Measurements from ENCODE around the gene IFIT1. TPM values are rescaled to one million over a fixed set of nuclear protein-coding genes. Genes with fewer than 3 reads are reported as not detected.
"Not testable (repeated sequence)": the region's sequence is repeated elsewhere in the genome, so short reads cannot be mapped to it uniquely, and the experiment has no call there.

IFIT1 gene
- total RNA-seq, 2 experiments from 2014 or later, result 0.25 to 0.27 TPM

DNA sequence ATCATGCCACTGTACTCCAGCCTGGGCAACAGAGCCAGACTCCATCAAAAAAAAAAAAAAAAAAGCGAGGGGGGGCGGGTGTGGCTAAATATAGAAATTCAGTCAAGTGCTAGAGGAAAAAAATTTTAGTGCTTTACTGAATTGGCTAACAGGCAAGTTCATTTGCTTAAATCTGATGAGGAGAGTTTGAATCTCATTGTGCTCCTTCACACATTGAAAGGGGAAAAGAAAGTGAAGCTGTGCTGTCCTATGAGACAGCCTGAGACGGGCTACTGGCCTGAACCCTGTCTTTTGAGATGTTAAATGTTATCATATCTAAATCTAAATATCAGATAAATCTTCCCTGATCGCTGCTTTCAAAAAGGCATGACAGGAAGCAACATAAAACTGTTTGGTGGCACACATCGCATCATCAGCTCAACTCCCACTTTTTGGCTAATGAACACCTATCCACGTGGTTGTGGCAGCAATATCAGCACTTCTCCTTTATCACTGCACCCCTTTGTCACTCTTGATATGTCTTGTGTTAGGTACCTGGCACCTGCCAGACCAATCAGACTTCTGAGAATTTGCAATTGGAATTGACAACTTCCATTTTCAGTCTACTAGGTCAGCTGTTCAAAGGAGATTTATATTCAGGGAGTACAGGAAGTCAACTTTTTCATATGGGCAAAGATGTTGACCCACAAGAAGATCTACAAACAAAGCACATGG, 28.5 kb upstream of the IFIT1 start:
- POLR2A ChIA-PET, result no interaction called here

GRCh38 chr10:89364531-89364930, 27.9 kb upstream of the IFIT1 start:
- POLR2A ChIA-PET, result no interaction called here
- CTCF ChIA-PET, result no interaction called here

More for the DNA sequence above, 28.5 kb upstream of the IFIT1 start:
- CTCF ChIA-PET, result no interaction called here

GRCh38 chr10:89367529-89367928, 24.9 kb upstream of the IFIT1 start:
- POLR2A ChIA-PET, result no interaction called here
- CTCF ChIA-PET, result interaction anchor here (0.7 kb wide), 1 partner anchor 104 kb away, joined by 3 read pairs; no protein-coding TSS in a partner anchor

DNA sequence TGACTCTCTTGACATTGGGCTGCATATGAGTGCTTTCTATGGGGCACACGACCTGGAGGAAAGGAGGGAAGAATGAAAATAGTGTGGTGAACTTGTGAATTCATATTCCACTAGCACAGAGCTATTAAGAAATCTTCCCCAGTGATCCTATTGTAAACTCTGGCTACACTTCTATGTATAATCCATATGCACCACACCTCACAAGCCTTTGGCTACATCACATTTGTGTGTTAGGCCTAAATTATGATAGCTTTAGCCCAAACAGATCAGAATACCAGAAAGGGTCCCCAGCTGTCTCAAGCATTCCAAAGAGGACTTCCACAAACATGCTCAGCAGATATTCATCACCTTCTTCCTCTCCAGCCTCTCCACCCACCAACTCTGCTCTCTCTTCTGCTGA, 24.3 kb upstream of the IFIT1 start:
- CTCF ChIA-PET, result interaction anchor here (0.7 kb wide), 1 partner anchor 104 kb away, joined by 3 read pairs; no protein-coding TSS in a partner anchor
- POLR2A ChIA-PET, result interaction anchor here (0.5 kb wide), 1 partner anchor 367 kb away, joined by 3 read pairs; no protein-coding TSS in a partner anchor

DNA sequence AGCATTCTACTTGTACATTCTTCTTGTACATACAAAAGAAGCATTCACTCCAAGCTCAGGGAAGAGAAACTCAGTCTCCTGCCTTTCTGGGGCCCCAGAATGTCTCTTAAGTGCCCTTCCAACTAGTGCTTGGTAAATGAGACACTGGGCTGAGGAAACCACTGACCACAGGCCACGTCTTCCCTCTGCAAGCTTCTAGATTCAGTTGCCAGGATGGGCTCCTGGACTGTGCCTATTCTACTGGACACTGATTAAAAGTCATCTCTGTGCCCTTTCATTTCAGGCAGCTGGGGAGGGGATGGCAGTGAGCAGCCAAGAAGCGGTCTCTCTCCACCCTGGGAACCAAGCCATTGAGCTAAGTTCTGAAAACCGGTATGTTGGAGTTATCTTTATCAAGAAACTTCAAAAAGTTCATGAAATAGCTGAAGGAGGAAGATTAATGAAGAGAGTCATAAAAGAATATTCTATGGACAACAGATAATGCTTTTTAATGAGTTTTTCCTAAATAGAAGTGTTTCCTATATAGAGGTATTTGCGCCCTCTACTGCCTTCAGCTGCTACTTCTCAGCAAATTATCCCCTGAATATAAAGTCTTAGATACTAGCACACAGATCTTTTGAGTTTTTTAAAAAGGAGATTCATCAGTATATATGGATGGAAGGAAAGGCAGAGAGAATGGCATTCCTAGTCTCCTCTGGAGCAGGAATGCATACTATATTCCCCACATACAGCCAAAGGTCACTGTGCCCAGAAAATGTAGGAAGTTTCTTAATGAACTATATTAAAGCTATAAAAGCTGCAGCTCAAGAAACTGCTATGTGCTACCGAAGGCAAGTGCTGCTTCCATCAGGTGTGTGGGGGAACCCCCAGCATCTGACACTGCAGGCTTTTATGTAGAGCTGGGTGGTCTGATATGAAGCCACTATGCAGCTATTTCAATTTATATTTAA, 23.0 kb upstream of the IFIT1 start:
- ChIA-PET CTCF (no interaction called here), POLR2A (no interaction called here)

- CTCF ChIA-PET, result no interaction called here
- POLR2A ChIA-PET, result no interaction called here
Observed at GRCh38 chr10:89371079-89371478, 21.3 kb upstream of the IFIT1 start.

DNA sequence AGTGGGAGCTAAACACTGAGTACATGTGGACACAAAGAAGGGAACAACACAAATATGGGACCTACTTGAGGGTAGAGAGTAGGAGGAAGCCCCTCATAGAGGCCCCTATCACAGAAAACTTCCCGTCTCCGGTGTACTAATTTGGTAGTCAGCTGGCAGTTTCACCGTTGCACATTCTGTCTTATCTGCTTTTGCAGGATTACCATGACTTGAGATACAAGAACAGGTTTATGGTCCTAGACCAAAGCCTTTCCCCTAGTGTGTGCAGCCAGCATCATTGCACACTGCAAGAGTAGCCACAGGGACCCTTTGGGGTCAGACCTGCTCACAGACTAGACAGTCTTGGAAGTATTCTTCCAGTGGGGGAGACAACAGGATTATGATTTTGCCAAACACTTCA, 20.4 kb upstream of the IFIT1 start:
- ChIA-PET CTCF (no interaction called here), POLR2A (no interaction called here)

- CTCF ChIA-PET, result no interaction called here
- POLR2A ChIA-PET, result no interaction called here
Observed at GRCh38 chr10:89373916-89374711, 18.3 kb upstream of the IFIT1 start.

DNA sequence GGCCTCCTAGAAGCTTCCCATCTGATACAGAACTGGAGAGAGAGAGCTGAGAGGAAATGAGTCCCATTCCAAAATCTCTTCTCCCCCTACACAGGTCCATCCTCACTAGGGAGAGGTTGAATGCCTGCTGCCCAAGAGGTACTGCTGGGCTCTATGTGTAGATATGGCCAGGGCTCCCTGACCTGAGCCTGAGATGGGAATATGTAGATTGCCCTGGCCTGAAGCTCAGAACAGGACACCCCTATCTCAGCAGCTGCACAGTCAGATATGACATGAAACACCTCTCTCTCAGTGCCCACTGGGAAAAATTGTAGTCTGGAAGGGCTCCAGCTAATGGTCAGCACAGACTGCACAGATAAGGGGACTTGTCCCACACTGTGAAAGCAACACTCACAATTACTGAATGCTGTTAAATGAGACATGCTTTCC, 17.7 kb upstream of the IFIT1 start:
- ChIA-PET POLR2A (no interaction called here), CTCF (no interaction called here)

GRCh38 chr10:89377705-89378637, 14.5 kb upstream of the IFIT1 start, which contains the start of gene IFIT1B:
Gene IFIT1B (plus strand): TSS chr10:89378056. CDS start chr10:89378136, 80 bp downstream.
- POLR2A ChIA-PET, result no interaction called here

GRCh38 chr10:89379103-89379502, 13.3 kb upstream of the IFIT1 start:
- POLR2A ChIA-PET, result no interaction called here
- CTCF ChIA-PET, result no interaction called here

More at GRCh38 chr10:89377705-89378637, 14.5 kb upstream of the IFIT1 start, which contains the start of gene IFIT1B:
- CTCF ChIA-PET, result no interaction called here

DNA sequence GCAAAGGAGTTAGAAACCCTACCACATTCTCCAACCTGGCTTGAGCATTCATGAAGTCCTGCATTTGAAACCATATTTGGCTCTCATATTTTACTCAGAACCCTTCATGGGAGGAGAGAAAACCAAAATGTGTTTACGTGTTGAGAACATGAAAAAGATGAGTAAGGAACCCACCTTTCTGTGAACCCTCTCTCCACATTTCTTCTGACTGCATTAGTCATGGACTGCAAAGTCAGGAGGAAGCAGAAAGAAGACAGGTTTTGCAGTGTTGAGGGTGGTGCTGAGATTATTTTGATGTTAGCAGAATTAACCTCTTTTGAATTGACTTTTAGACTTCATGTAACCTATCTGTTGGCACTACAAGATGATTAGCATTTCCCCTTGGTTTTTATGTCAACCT, 9.7 kb upstream of the IFIT1 start:
- ChIA-PET POLR2A (no interaction called here), CTCF (no interaction called here)

DNA sequence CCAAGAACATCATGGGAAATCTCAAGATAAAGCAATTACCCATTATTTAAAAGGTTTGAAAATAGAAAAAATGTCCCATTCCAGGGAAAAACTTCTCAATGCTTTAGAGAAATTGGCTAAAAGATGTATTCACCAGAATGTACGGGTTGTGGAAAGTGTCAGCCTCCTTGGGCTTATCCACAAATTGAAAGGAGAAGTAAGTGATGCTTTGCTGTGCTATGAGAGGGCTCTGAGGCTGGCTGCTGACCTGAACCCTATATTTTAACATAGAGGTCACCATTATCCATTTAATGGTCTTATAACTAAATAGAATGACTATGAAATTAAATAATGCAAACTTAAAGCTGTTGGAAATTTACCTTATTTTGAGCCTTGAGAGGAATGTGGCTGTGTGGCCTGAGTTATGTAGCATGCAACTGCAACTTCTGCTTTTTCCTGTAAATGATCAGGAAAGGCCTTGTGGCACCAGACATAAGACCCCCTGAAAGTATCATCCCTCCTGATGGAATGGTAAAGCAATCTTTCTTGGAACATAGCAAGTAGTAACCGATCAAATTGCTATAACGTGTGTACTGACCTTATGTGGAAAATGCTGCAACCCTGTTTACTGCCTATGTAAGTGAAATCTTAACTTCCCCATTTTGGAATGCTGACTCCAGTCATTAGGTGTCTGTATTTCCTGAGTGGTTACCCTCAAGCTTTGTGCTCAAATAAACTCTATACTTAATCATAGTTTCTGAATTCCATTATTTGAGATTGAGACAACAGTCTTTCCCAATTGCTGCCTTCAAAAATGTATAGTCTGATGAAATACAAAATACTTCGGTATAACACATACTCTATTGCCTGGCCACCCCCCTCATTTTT, 7.7 kb upstream of the IFIT1 start:
- CTCF ChIA-PET, result no interaction called here
- POLR2A ChIA-PET, result no interaction called here

- ChIA-PET POLR2A (no interaction called here), CTCF (no interaction called here)
Observed at GRCh38 chr10:89388806-89389205, 3.6 kb upstream of the IFIT1 start.

- ChIA-PET POLR2A (no interaction called here), CTCF (no interaction called here)
Observed at GRCh38 chr10:89389254-89389653, 3.2 kb upstream of the IFIT1 start.

DNA sequence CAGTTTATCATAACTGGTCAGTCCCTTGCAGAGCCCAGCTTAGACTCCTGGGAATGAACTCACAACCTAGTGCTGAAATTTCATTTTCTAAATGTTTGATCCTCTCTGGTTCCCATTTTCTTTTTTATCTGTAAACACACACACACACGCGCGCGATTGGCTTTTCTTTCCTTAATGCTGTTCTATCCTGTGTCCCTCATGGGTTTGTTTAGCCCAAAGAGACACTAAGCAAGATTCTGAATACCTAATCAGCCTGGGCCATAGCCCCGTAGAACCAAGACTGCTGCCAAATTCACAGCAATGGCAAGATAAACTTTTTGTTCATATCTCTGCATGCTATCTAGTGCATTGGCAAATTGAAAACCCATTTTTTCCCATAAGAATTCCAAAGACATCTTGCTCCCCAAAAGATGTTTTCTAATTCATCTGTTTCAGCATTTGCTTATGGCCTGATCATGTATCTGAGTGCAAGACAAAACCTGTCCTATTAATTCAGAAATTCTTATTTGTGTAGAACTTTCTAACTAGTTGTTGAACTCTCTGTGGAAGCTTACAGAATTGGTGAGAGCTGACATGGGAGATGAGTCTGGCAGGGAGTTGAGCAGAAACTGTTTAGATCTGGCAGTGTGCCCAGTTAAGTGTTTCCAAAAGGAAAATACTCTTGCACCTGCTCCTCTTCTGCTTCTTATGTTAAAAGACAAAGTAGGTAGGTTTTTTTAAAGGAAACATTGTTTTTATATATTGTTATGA, 1.8 kb upstream of the IFIT1 start:
- CTCF ChIA-PET, result no interaction called here
- POLR2A ChIA-PET, result interaction anchor here (0.7 kb wide), 1 partner anchor 10 kb away, joined by 5 read pairs; no protein-coding TSS in a partner anchor

GRCh38 chr10:89391226-89391576, 1.2 kb upstream of the IFIT1 start:
- CTCF ChIA-PET, POLR2A ChIA-PET: not testable (repeated sequence)

DNA sequence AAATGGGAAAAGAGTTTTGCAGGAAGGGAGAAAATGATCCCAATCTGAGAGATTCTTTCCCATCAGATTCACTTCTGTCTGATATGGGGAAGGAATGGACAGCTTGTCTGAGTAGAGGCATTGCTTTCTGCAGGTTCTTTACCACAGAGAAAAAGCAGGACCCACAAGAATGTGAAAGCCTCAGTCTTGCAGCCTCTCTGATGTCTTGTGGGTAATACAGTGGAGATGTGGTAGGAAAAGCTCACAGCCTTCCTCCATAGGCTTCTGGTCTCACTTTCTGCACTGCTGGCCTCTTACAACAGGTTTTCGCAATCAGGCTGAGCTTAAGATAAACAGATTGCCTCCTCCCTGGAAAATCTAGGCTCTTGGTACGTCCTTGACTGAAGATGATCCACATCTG, 551 bp downstream of the IFIT1 start:
- CTCF ChIA-PET, result no interaction called here

More for the DNA sequence above, 551 bp downstream of the IFIT1 start:
- POLR2A ChIA-PET, result no interaction called here
